Astrocyte of the cerebellum (primary cell): Measurements from ENCODE around the gene EPHA3.

Source experiments
- DNase-seq: peaks from one replicate; pipeline ENCODE4 v3.0.0-alpha.2; 2011; ENCODE audit warnings: low read depth
- H3K4me3 ChIP-seq: 2 replicates; pipeline ENCODE4 v1.5.1; 2011; ENCODE audit warnings: mild to moderate bottlenecking, low read depth, low read length, moderate library complexity
- CTCF ChIP-seq: IDR thresholded peaks from 2 replicates; pipeline ENCODE4 v1.5.1; 2012; ENCODE audit warnings: low read length, low read depth, moderate library complexity, mild to moderate bottlenecking; ENCODE audit errors: missing control alignments
- in situ Hi-C: cut with HindIII; loops from 2 replicates; pipeline ENCODE4 v1.10.0; 2017; ENCODE audit warnings: low sequenced_read_pairs

EPHA3 gene

GRCh38 chr3:89157575-89157974 is 50.2 kb downstream of the EPHA3 start:
- H3K4me3 ChIP-seq = no peak overlapping the region
- no peak for TF ChIP-seq CTCF
- in situ Hi-C loops = no loop called here
- DNase-seq = no peak

- no peak for DNase-seq
- in situ Hi-C loops = no loop called here
- TF ChIP-seq CTCF = no peak
- H3K4me3 ChIP-seq = no peak overlapping the region
These were observed 52.2 kb downstream of the EPHA3 start for GRCh38 chr3:89159605-89160004.

- TF ChIP-seq CTCF = no peak
- no peak for DNase-seq
- in situ Hi-C loops = no loop called here
- H3K4me3 ChIP-seq = no peak overlapping the region
These were observed 57.4 kb downstream of the EPHA3 start for GRCh38 chr3:89164774-89165173.

- TF ChIP-seq CTCF = no peak
- DNase-seq = no peak
- in situ Hi-C loops = no loop called here
- no peak overlapping the region for H3K4me3 ChIP-seq
These were observed 58.3 kb downstream of the EPHA3 start for GRCh38 chr3:89165636-89166263.

- in situ Hi-C loops = no loop called here
- H3K4me3 ChIP-seq = no peak overlapping the region
- DNase-seq = no peak
- no peak for TF ChIP-seq CTCF
These were observed 64.5 kb downstream of the EPHA3 start for GRCh38 chr3:89171687-89172545.

GRCh38 chr3:89173546-89173945 is 66.1 kb downstream of the EPHA3 start:
- H3K4me3 ChIP-seq = no peak overlapping the region
- in situ Hi-C loops = no loop called here
- TF ChIP-seq CTCF = no peak
- DNase-seq = no peak
